Measurements from ENCODE around the gene IDH3G. TPM values are rescaled to one million over a fixed set of nuclear protein-coding genes. Genes with fewer than 3 reads are reported as not detected.

IDH3G gene
- total and polyA plus RNA-seq, 2 donors (not counting 3 experiments of a cell fraction or from before 2014, with no cell fraction given) = 57.7 to 116 TPM

DNA sequence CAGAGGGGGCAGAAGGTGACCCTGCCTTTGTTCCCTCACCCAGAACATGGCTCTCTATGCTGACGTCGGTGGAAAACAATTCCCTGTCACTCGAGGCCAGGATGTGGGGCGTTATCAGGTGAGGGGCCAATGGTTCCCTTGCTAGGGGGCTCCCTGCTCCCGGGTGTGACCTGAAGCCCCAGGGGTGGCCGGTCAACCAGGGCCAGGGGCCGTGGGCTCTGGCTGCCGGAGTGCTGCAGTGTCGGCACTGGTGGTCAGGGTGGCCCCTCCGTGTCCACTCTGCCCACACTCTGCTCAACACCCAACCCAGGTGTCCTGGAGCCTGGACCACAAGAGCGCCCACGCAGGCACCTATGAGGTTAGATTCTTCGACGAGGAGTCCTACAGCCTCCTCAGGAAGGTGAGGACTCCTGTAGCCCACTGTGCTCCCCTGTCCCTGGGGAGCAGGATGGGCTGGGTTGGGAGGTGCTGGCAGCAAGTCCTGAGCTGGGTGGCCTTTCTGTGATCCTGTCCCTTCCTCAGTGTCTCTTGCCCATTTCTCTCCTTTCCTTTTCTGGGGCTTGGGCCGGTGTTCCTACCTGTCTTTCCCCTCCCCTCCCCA lies 3.3 kb upstream of the IDH3G start:
- TF ChIP-seq, protein P1, sequence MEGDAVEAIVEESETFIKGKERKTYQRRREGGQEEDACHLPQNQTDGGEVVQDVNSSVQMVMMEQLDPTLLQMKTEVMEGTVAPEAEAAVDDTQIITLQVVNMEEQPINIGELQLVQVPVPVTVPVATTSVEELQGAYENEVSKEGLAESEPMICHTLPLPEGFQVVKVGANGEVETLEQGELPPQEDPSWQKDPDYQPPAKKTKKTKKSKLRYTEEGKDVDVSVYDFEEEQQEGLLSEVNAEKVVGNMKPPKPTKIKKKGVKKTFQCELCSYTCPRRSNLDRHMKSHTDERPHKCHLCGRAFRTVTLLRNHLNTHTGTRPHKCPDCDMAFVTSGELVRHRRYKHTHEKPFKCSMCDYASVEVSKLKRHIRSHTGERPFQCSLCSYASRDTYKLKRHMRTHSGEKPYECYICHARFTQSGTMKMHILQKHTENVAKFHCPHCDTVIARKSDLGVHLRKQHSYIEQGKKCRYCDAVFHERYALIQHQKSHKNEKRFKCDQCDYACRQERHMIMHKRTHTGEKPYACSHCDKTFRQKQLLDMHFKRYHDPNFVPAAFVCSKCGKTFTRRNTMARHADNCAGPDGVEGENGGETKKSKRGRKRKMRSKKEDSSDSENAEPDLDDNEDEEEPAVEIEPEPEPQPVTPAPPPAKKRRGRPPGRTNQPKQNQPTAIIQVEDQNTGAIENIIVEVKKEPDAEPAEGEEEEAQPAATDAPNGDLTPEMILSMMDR (IDR thresholded peaks at IDR 0.05; ENCODE audit: extremely low read depth in 1 of 2, insufficient read depth in 1 of 2, low read depth in 1 of 2, low read length in 2 of 2) = no peak
- TF ChIP-seq POLR2A (IDR thresholded peaks at IDR 0.05; ENCODE audit: low read depth, low read length) = no peak
- no peak for TF ChIP-seq JUN (IDR thresholded peaks at IDR 0.05; ENCODE audit: borderline replicate concordance, insufficient read depth, insufficient read length, low read depth)
- no peak for TF ChIP-seq POLR2AphosphoS5 (IDR thresholded peaks at IDR 0.05; ENCODE audit: insufficient read depth, low read depth, low read length)
- no peak for TF ChIP-seq FOS (IDR thresholded peaks at IDR 0.05; ENCODE audit: borderline replicate concordance, insufficient read depth, low read length)
- TF ChIP-seq MYC (IDR thresholded peaks at IDR 0.05; ENCODE audit: low read depth, low read length) = no peak
- TF ChIP-seq GATA2 (IDR thresholded peaks at IDR 0.05; ENCODE audit: insufficient read depth, insufficient read length, low read depth, low read length) = no peak
- TF ChIP-seq, protein P2, sequence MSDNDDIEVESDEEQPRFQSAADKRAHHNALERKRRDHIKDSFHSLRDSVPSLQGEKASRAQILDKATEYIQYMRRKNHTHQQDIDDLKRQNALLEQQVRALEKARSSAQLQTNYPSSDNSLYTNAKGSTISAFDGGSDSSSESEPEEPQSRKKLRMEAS (IDR thresholded peaks at IDR 0.05; ENCODE audit: insufficient read depth, insufficient read length) = no peak
- no peak for TF ChIP-seq EZH2 (IDR thresholded peaks at IDR 0.05; ENCODE audit: borderline replicate concordance, low read depth, low read length, severe bottlenecking)
- Histone ChIP-seq H3K9ac (replicated peaks; ENCODE audit: extremely low read depth, insufficient read depth, low read length) (no peak overlapping the region), H3K4me2 (ENCODE audit: insufficient read depth, low read length) (no peak overlapping the region), H3K4me1 (ENCODE audit: control insufficient read depth, extremely low read depth, insufficient read depth, low read length) (peaks cover 15% of the 10 kb centered on the region), H3K27ac (ENCODE audit: insufficient read depth, low read depth, low read length) (no peak overlapping the region), H3K9me3 (replicated peaks; ENCODE audit: control insufficient read depth, insufficient read depth, low read length) (no peaks in the 10 kb centered on the region), H2AFZ (ENCODE audit: low read depth, low read length) (no peak overlapping the region), H3K36me3 (ENCODE audit: control insufficient read depth in 2 of 2, extremely low read depth in 1 of 2, insufficient read depth in 2 of 2, low read length in 2 of 2) (peaks cover 0 to 16% of the 10 kb centered on the region in 2 experiments), H4K20me1 (replicated peaks; ENCODE audit: control insufficient read depth, extremely low read depth, insufficient read depth, low read length) (no peaks in the 10 kb centered on the region), H3K27me3 (ENCODE audit: control insufficient read depth in 2 of 2, insufficient read depth in 2 of 2, low read length in 2 of 2) (no peaks in the 10 kb centered on the region), H3K9me1 (replicated peaks; ENCODE audit: control insufficient read depth, extremely low read depth, insufficient read depth, low read length) (no peaks in the 10 kb centered on the region), H3K79me2 (ENCODE audit: control insufficient read depth, insufficient read depth, low read length) (peaks cover 37% of the 10 kb centered on the region), H3K4me3 (replicated peaks in 1 of 3; ENCODE audit: insufficient read depth in 1 of 3, low read depth in 1 of 3, low read length in 3 of 3) (no peak overlapping the region)
- CTCF ChIA-PET = no interaction called here
- dilution Hi-C loops (cut with MboI; ENCODE audit: extremely low pct_ligation_motif_present, low sequenced_read_pairs) (no loop called here), intact Hi-C loops (cut with micrococcal nuclease) (loop anchor here (10.0 kb wide), 1 partner anchor 77 kb away; no protein-coding TSS in a partner anchor)
- DNase-seq (ENCODE audit: low read depth, low spot score) (no peak), FAIRE-seq (no peak)
- POLR2A ChIA-PET = no interaction called here
- BruUV-seq (replicated peaks) = no TSS peak

All from endothelial cell of umbilical vein (primary cell).